Endothelial cell of umbilical vein (primary cell): ENCODE results near the gene TTC9B. TPM values are rescaled to one million over a fixed set of nuclear protein-coding genes. Genes with fewer than 3 reads are reported as not detected.

Source experiments
- BruUV-seq: library from RNA; stranded (reverse); fragments of 400-500 nt; replicated peaks from 2 replicates; lab custom pipeline; 2021; lab: Mats Ljungman, UMichigan
- CTCF ChIA-PET: fragments of 300-600, 350-600 bp; sonication (Branson Sonifier 250); formaldehyde crosslinking; loops from one replicate; lab custom pipeline; 2021; ENCODE audit warnings: antibody characterized with exemption, inconsistent platforms; lab: Charles Lee
- POLR2A ChIA-PET: fragments of 300-600, 350-600 bp; sonication (Branson Sonifier 250); formaldehyde crosslinking; loops from one replicate; lab custom pipeline; 2021; ENCODE audit warnings: antibody characterized with exemption, inconsistent platforms; lab: Charles Lee
- DNase-seq: peaks from one replicate; pipeline ENCODE4 v3.0.0-alpha.2; 2011; ENCODE audit warnings: low read depth, low spot score
- FAIRE-seq: peaks from 2 replicates; lab custom pipeline; 2011; peaks lifted over from hg19 to GRCh38; lab: Jason Lieb, UNC
- H2AFZ ChIP-seq: 2 replicates; pipeline ENCODE4 v1.6.0; 2012; ENCODE audit warnings: low read depth, low read length, control low read depth, inconsistent platforms
- H3K27ac ChIP-seq: 2 replicates; pipeline ENCODE4 v1.5.1; 2011; ENCODE audit warnings: low read depth, mild to moderate bottlenecking, control low read depth, low read length, moderate library complexity; ENCODE audit not compliant: insufficient read depth
- H3K27me3 ChIP-seq, 2 experiments: 2 replicates each; pipeline versions ENCODE4 v1.6.0 to v1.6.1; 2011; ENCODE audit warnings: low read length in 2 of 2, mixed read lengths in 1 of 2; ENCODE audit not compliant: control insufficient read depth in 2 of 2, insufficient read depth in 2 of 2
- H3K36me3 ChIP-seq, 2 experiments: 2 replicates in 1 of 2; 3 replicates in 1 of 2; pipeline ENCODE4 v1.5.1; 2011; ENCODE audit warnings: low read length in 2 of 2, mild to moderate bottlenecking in 1 of 2, moderate library complexity in 1 of 2; ENCODE audit not compliant: control insufficient read depth in 2 of 2, insufficient read depth in 2 of 2; ENCODE audit errors: extremely low read depth in 1 of 2
- H3K4me1 ChIP-seq: 3 replicates; pipeline ENCODE4 v1.5.1; 2011; ENCODE audit warnings: mild to moderate bottlenecking, low read length; ENCODE audit not compliant: control insufficient read depth, insufficient read depth; ENCODE audit errors: extremely low read depth
- H3K4me2 ChIP-seq: 2 replicates; pipeline ENCODE4 v1.6.1; 2011; ENCODE audit warnings: low read length, control low read depth, mixed read lengths; ENCODE audit not compliant: insufficient read depth
- H3K4me3 ChIP-seq, 3 experiments: fragments of 200-600 bp in 1 of 3; sonication (generic), shearing (Covaris generic) in 1 of 3; replicated peaks in 1 of 3; 2 replicates each; pipeline ENCODE4 v1.5.1; 2011 to 2016; ENCODE audit warnings: control low read depth in 3 of 3, low read length in 3 of 3, mild to moderate bottlenecking in 2 of 3, inconsistent platforms in 1 of 3, low read depth in 1 of 3, moderate library complexity in 1 of 3; ENCODE audit not compliant: insufficient read depth in 1 of 3
- H3K79me2 ChIP-seq: 2 replicates; pipeline ENCODE4 v1.6.0; 2012; ENCODE audit warnings: low read length, inconsistent platforms; ENCODE audit not compliant: control insufficient read depth, insufficient read depth
- H3K9ac ChIP-seq: replicated peaks from 2 replicates; pipeline ENCODE3; 2011; ENCODE audit warnings: low read length, control low read depth; ENCODE audit not compliant: insufficient read depth; ENCODE audit errors: extremely low read depth
- H3K9me1 ChIP-seq: replicated peaks from 3 replicates; pipeline ENCODE4 v1.6.0; 2011; ENCODE audit warnings: mild to moderate bottlenecking, low read length; ENCODE audit not compliant: control insufficient read depth, insufficient read depth; ENCODE audit errors: extremely low read depth
- H3K9me3 ChIP-seq: replicated peaks from 2 replicates; pipeline ENCODE4 v1.5.1; 2012; ENCODE audit warnings: low read length, inconsistent platforms; ENCODE audit not compliant: control insufficient read depth, insufficient read depth
- H4K20me1 ChIP-seq: replicated peaks from 2 replicates; pipeline ENCODE3; 2011; ENCODE audit warnings: mild to moderate bottlenecking, low read length; ENCODE audit not compliant: control insufficient read depth, insufficient read depth; ENCODE audit errors: extremely low read depth
- EZH2 ChIP-seq: IDR thresholded peaks from 2 replicates; pipeline ENCODE4 v1.6.1; 2012; ENCODE audit warnings: borderline replicate concordance, low read depth, mild to moderate bottlenecking, moderate library complexity, low read length, inconsistent platforms; ENCODE audit not compliant: severe bottlenecking
- FOS ChIP-seq: IDR thresholded peaks from 2 replicates; pipeline ENCODE4 v1.6.1; 2011; ENCODE audit warnings: mild to moderate bottlenecking, low read length, moderate library complexity, borderline replicate concordance; ENCODE audit not compliant: insufficient read depth
- GATA2 ChIP-seq: IDR thresholded peaks from 2 replicates; pipeline ENCODE4 v1.7.0; 2011; ENCODE audit warnings: low read depth, mild to moderate bottlenecking, moderate library complexity, mixed read lengths, low read length; ENCODE audit not compliant: insufficient read length, insufficient read depth
- JUN ChIP-seq: IDR thresholded peaks from 2 replicates; pipeline ENCODE4 v1.6.1; 2011; ENCODE audit warnings: borderline replicate concordance, low read depth; ENCODE audit not compliant: insufficient read length, insufficient read depth
- MYC ChIP-seq: IDR thresholded peaks from one replicate; pipeline ENCODE4 v1.6.1; 2011; ENCODE audit warnings: mild to moderate bottlenecking, low read depth, low read length
- POLR2A ChIP-seq: IDR thresholded peaks from 2 replicates; pipeline ENCODE4 v1.6.1; 2012; ENCODE audit warnings: low read depth, mild to moderate bottlenecking, control low read depth, low read length
- POLR2AphosphoS5 ChIP-seq: IDR thresholded peaks from 2 replicates; pipeline ENCODE4 v1.6.1; 2012; ENCODE audit warnings: low read depth, mild to moderate bottlenecking, control low read depth, low read length, moderate library complexity; ENCODE audit not compliant: insufficient read depth
- dilution Hi-C: fragments of 300-500 bp; cut with MboI; formaldehyde crosslinking; loops from one replicate; pipeline ENCODE4 v1.15.0; 2019; ENCODE audit warnings: low sequenced_read_pairs; ENCODE audit not compliant: extremely low pct_ligation_motif_present
- intact Hi-C: fragments of 100-400 bp; cut with micrococcal nuclease; formaldehyde crosslinking; loops from one replicate; pipeline ENCODE4 v1.10.0; 2022
- polyA plus RNA-seq, 4 experiments: library from polyadenylated mRNA; depleted of rRNA in 3 of 4; stranded (reverse) in 3 of 4; unstranded in 1 of 4; fragments of >200 nt; gene quantifications; 2 replicates each; pipeline versions ENCODE4 v1.2.1 to v1.2.3, GENCODE V29; 2011 to 2012; ENCODE audit warnings: missing spikeins in 1 of 4
- total RNA-seq: library from RNA; stranded (reverse); gene quantifications from 2 replicates; pipeline ENCODE4 v1.2.3, GENCODE V29; 2021
- TF ChIP-seq, protein P1 (sequence below): IDR thresholded peaks from 2 replicates; pipeline ENCODE4 v1.6.1; 2011; ENCODE audit not compliant: insufficient read depth, insufficient read length
- TF ChIP-seq, protein P2 (sequence below), 2 donors: IDR thresholded peaks; 1 replicate in 1 of 2; 2 replicates in 1 of 2; pipeline ENCODE4 v1.5.1; 2011; ENCODE audit warnings: low read length in 2 of 2, mild to moderate bottlenecking in 2 of 2, moderate library complexity in 2 of 2, control low read depth in 1 of 2, inconsistent platforms in 1 of 2, low read depth in 1 of 2; ENCODE audit not compliant: insufficient read depth in 1 of 2; ENCODE audit errors: extremely low read depth in 1 of 2

Gene TTC9B
- total and polyA plus RNA-seq, 2 donors (not counting 3 experiments of a cell fraction or from before 2014, with no cell fraction given), result not detected

DNA sequence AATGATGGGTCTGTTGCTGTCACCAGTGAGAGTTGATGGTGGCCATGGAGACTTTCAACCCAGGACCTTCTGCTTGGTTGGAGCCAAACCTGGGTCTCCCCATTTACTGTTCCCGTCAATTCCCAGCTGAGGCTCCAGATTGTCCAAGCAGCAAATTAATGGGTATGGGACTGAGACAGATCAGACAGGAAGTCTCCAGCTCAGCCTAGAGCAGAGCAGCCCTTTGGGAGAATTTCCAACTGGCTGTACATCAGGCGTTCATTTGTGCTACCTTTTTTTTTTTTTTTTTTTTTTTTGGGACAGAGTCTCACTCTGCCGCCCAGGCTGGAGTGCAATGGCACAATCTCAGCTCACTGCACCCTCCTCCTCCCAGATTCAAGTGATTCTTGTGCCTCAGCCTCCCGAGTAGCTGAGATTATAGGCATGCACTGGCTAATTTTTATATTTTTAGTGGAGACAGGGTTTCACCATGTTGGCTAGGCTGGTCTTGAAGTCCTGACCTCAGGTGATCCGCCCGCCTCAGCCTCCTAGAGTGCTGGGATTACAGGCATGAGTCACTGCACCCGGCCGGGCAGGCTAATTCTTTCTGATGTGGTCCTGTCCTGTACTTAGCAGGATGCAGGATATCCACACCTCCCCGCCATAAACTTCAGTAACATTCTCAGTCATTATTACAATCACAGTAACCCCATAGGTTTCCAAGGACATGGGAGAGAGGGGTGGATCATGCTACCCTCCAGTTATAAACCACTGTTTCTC lies 17.7 kb downstream of the TTC9B start:
- intact Hi-C loops, result no loop called here
- H3K9me3 ChIP-seq, result no peaks in the 10 kb centered on the region
- no TSS peak for BruUV-seq
- H3K79me2 ChIP-seq, result no peaks in the 10 kb centered on the region
- H3K4me1 ChIP-seq, result no peaks in the 10 kb centered on the region
- no peaks in the 10 kb centered on the region for H3K9me1 ChIP-seq
- H3K4me3 ChIP-seq, result no peak overlapping the region
- CTCF ChIA-PET, result interaction anchor here (1.1 to 1.4 kb wide), 2 partner anchors 13 to 17 kb away, joined by 3 read pairs; no protein-coding TSS in a partner anchor
- no peak overlapping the region for H2AFZ ChIP-seq
- no peaks in the 10 kb centered on the region for H3K27me3 ChIP-seq
- H4K20me1 ChIP-seq, result no peaks in the 10 kb centered on the region
- POLR2A ChIA-PET, result no interaction called here
- TF ChIP-seq POLR2AphosphoS5 (no peak), POLR2A (no peak), JUN (no peak), MYC (no peak)
- no peak overlapping the region for H3K4me2 ChIP-seq
- H3K9ac ChIP-seq, result no peak overlapping the region
- FAIRE-seq (no peak), DNase-seq (no peak)
- peaks cover 0 to 3% of the 10 kb centered on the region in 2 experiments for H3K36me3 ChIP-seq
- dilution Hi-C loops, result no loop called here
- H3K27ac ChIP-seq, result no peak overlapping the region

DNA sequence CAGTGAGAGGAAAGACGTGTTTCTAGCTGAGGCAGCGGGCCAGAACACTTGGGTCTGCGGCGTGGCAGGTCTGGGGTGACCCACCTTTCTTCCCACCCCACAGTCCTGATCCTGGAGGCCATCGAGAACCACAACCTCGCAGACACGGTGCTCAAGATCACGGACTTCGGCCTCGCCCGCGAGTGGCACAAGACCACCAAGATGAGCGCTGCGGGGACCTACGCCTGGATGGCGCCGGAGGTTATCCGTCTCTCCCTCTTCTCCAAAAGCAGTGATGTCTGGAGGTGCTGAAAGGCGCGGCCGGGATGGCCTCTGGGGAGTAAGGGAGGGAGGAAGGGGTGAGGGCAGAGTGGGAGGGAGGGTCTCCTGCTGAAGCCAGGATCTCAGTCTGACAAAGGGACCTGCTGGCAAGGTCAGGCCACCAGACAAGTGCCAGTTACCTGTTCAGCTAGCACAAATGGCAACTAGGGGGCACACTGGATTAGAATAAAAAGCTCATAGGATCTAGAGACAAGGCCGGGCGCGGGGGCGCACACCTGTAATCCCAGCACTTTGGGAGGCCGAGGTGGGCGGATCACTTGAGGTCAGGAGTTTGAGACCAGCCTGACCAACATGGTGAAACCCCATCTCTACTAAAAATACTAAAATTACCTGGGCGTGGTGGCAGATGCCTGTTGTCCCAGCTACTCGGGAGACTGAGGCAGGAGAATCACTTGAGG lies 19.8 kb downstream of the TTC9B start:
- peaks cover 0 to 3% of the 10 kb centered on the region in 2 experiments for H3K36me3 ChIP-seq
- H3K9me1 ChIP-seq, result no peaks in the 10 kb centered on the region
- H4K20me1 ChIP-seq, result no peaks in the 10 kb centered on the region
- H3K4me1 ChIP-seq, result no peaks in the 10 kb centered on the region
- no TSS peak for BruUV-seq
- H3K4me3 ChIP-seq, result no peak overlapping the region
- dilution Hi-C loops (no loop called here), intact Hi-C loops (no loop called here)
- H3K79me2 ChIP-seq, result no peaks in the 10 kb centered on the region
- no peak overlapping the region for H3K9ac ChIP-seq
- no peak for FAIRE-seq
- H3K27me3 ChIP-seq, result no peaks in the 10 kb centered on the region
- ChIA-PET CTCF (no interaction called here), POLR2A (no interaction called here)
- no peaks in the 10 kb centered on the region for H3K9me3 ChIP-seq
- no peak for DNase-seq
- no peak overlapping the region for H3K4me2 ChIP-seq
- no peak overlapping the region for H2AFZ ChIP-seq
- no peak overlapping the region for H3K27ac ChIP-seq
- no peak for TF ChIP-seq MYC
- no peak for TF ChIP-seq POLR2AphosphoS5
- no peak for TF ChIP-seq GATA2
- no peak for TF ChIP-seq JUN
- no peak for TF ChIP-seq EZH2
- no peak for TF ChIP-seq POLR2A
- TF ChIP-seq, protein P1, sequence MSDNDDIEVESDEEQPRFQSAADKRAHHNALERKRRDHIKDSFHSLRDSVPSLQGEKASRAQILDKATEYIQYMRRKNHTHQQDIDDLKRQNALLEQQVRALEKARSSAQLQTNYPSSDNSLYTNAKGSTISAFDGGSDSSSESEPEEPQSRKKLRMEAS, result no peak
- TF ChIP-seq FOS, result no peak
- TF ChIP-seq, protein P2, sequence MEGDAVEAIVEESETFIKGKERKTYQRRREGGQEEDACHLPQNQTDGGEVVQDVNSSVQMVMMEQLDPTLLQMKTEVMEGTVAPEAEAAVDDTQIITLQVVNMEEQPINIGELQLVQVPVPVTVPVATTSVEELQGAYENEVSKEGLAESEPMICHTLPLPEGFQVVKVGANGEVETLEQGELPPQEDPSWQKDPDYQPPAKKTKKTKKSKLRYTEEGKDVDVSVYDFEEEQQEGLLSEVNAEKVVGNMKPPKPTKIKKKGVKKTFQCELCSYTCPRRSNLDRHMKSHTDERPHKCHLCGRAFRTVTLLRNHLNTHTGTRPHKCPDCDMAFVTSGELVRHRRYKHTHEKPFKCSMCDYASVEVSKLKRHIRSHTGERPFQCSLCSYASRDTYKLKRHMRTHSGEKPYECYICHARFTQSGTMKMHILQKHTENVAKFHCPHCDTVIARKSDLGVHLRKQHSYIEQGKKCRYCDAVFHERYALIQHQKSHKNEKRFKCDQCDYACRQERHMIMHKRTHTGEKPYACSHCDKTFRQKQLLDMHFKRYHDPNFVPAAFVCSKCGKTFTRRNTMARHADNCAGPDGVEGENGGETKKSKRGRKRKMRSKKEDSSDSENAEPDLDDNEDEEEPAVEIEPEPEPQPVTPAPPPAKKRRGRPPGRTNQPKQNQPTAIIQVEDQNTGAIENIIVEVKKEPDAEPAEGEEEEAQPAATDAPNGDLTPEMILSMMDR (IDR thresholded peaks at IDR 0.05; ENCODE audit: extremely low read depth in 1 of 2, insufficient read depth in 1 of 2, low read depth in 1 of 2, low read length in 2 of 2), result no peak
